Suprapubic skin (tissue), 3 donors: ENCODE results near the gene NUP50.

ENCODE experiments used
- EP300 ChIP-seq: sonication (generic); formaldehyde crosslinking; IDR thresholded peaks from one replicate; pipeline ENCODE4 v1.6.1; 2017; ENCODE audit warnings: antibody characterized with exemption
- POLR2A ChIP-seq, 2 donors: fragments of 450-650 bp; IDR thresholded peaks; one replicate each; pipeline ENCODE4 v1.6.1; 2017; ENCODE audit warnings: antibody characterized with exemption in 2 of 2, mild to moderate bottlenecking in 2 of 2, moderate library complexity in 2 of 2
- TF ChIP-seq, protein P1 (sequence below), 2 donors: fragments of 200-600 bp in 1 of 2; fragments of 450-650 bp in 1 of 2; sonication (generic) in 1 of 2; IDR thresholded peaks; one replicate each; pipeline ENCODE4 v1.5.1; 2016 to 2019; ENCODE audit warnings: antibody characterized with exemption in 2 of 2, mild to moderate bottlenecking in 1 of 2, moderate library complexity in 1 of 2

- TF ChIP-seq POLR2A (IDR thresholded peaks at IDR 0.05) (no peak), EP300 (no peak)
- TF ChIP-seq, protein P1, sequence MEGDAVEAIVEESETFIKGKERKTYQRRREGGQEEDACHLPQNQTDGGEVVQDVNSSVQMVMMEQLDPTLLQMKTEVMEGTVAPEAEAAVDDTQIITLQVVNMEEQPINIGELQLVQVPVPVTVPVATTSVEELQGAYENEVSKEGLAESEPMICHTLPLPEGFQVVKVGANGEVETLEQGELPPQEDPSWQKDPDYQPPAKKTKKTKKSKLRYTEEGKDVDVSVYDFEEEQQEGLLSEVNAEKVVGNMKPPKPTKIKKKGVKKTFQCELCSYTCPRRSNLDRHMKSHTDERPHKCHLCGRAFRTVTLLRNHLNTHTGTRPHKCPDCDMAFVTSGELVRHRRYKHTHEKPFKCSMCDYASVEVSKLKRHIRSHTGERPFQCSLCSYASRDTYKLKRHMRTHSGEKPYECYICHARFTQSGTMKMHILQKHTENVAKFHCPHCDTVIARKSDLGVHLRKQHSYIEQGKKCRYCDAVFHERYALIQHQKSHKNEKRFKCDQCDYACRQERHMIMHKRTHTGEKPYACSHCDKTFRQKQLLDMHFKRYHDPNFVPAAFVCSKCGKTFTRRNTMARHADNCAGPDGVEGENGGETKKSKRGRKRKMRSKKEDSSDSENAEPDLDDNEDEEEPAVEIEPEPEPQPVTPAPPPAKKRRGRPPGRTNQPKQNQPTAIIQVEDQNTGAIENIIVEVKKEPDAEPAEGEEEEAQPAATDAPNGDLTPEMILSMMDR (IDR thresholded peaks at IDR 0.05), result no peak
Measured at GRCh38 chr22:45131749-45132148, 32.0 kb upstream of the NUP50 start.
